ENCODE data around the gene NCR1.
"Not testable (repeated sequence)": the region's sequence is repeated elsewhere in the genome, so short reads cannot be mapped to it uniquely, and the experiment has no call there.

NCR1 gene

GRCh38 chr19:54907899-54908298 is 2.0 kb downstream of the NCR1 start:
- DNase-seq (ENCODE audit: low read depth in 3 of 3) = not testable (repeated sequence)

- no peak for DNase-seq (ENCODE audit: low read depth in 3 of 3)
Observed at GRCh38 chr19:54916822-54917221, 10.9 kb downstream of the NCR1 start.

- no peak for DNase-seq (ENCODE audit: low read depth in 3 of 3)
Observed at GRCh38 chr19:54918499-54918898, 12.6 kb downstream of the NCR1 start.

GRCh38 chr19:54919646-54920563 is 14.0 kb downstream of the NCR1 start:
- not testable (repeated sequence) for DNase-seq (ENCODE audit: low read depth in 3 of 3)

GRCh38 chr19:54921082-54921481 is 15.1 kb downstream of the NCR1 start:
- DNase-seq (ENCODE audit: low read depth in 3 of 3) = no peak

- no peak for DNase-seq (ENCODE audit: low read depth in 3 of 3)
Observed at GRCh38 chr19:54923276-54923675, 17.3 kb downstream of the NCR1 start.

GRCh38 chr19:54928299-54928698 is 22.4 kb downstream of the NCR1 start:
- DNase-seq (ENCODE audit: low read depth in 3 of 3) = no peak

- DNase-seq (ENCODE audit: low read depth in 3 of 3) = no peak
Observed at GRCh38 chr19:54937926-54938325, 32.0 kb downstream of the NCR1 start.

- DNase-seq (ENCODE audit: low read depth in 3 of 3) = no peak
Observed at GRCh38 chr19:54938906-54939305, 33.0 kb downstream of the NCR1 start.

GRCh38 chr19:54939538-54939937 is 33.6 kb downstream of the NCR1 start:
- not testable (repeated sequence) for DNase-seq (ENCODE audit: low read depth in 3 of 3)

- DNase-seq (ENCODE audit: low read depth in 3 of 3) = not testable (repeated sequence)
Observed at GRCh38 chr19:54943772-54944361, 37.9 kb downstream of the NCR1 start.

GRCh38 chr19:54947381-54947780 is 41.4 kb downstream of the NCR1 start, which contains the start of gene NLRP7:
NLRP7 (minus strand) TSS chr19:54947530.
- DNase-seq (ENCODE audit: low read depth in 3 of 3) = no peak

- DNase-seq (ENCODE audit: low read depth in 3 of 3) = no peak
Observed at GRCh38 chr19:54949412-54949811, 43.5 kb downstream of the NCR1 start.

- DNase-seq (ENCODE audit: low read depth in 3 of 3) = not testable (repeated sequence)
Observed at GRCh38 chr19:54950580-54950979, 44.6 kb downstream of the NCR1 start.

- DNase-seq (ENCODE audit: low read depth in 3 of 3) = no peak
Observed at GRCh38 chr19:54952591-54953344, 46.8 kb downstream of the NCR1 start.

GRCh38 chr19:54953345-54953713 is 47.4 kb downstream of the NCR1 start:
- not testable (repeated sequence) for DNase-seq (ENCODE audit: low read depth in 3 of 3)

GRCh38 chr19:54955376-54955775 is 49.4 kb downstream of the NCR1 start:
- no peak for DNase-seq (ENCODE audit: low read depth in 3 of 3)

GRCh38 chr19:54959840-54960239 is 53.9 kb downstream of the NCR1 start:
- DNase-seq (ENCODE audit: low read depth in 3 of 3) = no peak

Measured in stimulated activated CD4-positive, alpha-beta T cell treated with anti-CD3 and anti-CD28 coated beads, TNF-alpha, amount 100 ng/mL, for 48 hours (primary cell).